Measurements from ENCODE around the gene PLA2G4F.

DNA sequence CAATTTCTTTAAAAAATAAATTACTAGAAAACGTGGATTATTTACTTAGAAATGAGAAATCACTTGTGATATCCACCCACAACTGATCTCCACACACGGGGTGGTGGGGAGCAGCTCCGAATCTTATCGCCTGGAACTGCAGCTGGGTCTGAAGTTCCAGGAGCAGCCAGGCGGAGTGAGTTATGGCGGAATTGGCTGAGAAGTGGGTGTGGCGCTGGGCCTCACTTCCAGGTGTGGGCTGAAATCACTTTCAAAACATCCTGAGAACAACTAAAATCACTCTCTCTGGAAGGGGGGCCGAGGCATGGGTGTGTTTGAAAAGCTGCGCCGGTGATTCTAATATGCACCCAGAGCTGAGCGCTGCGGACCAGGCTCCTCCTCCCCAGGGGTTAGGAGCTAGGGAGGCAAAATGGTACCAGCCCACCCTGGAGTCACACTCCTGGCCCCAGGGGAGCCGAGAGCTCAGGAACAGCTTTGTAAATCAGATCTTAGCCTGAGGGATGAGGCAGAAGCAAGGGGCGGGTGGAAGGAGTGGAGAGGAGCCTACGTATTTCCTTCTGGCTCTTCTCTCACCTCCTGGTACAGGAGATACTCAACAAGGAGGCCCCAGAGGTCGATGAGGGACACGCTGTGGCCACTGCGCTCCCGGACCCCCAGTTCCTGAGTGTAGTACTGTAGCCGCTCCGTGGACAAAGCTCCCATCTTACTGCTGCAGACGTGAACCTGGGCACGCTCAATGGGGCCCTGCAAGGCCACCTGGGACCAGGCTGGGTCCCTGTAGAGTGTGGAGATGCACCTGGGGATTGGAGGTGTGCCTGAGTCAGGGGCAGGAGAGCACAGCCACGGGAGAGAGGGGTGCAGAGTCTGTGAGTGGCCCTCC, 9.6 kb downstream of the PLA2G4F start:
- no peak for TF ChIP-seq CTCF (IDR thresholded peaks at IDR 0.05)
- no peak for TF ChIP-seq ZBTB33 (IDR thresholded peaks at IDR 0.05; ENCODE audit: borderline replicate concordance, low read depth)
- no peak for TF ChIP-seq POLR2AphosphoS5 (IDR thresholded peaks at IDR 0.05; ENCODE audit: low read depth, low read length)
- TF ChIP-seq MXI1 (IDR thresholded peaks at IDR 0.05; ENCODE audit: low read depth, low read length): no peak
- TF ChIP-seq FOXM1 (IDR thresholded peaks at IDR 0.05; ENCODE audit: low read depth): no peak
- TF ChIP-seq SMC3 (IDR thresholded peaks at IDR 0.05; ENCODE audit: low read depth, low read length): no peak
- TF ChIP-seq GABPA (IDR thresholded peaks at IDR 0.05; ENCODE audit: low read depth): no peak
- TF ChIP-seq RFX5 (IDR thresholded peaks at IDR 0.05; ENCODE audit: low read length): no peak
- no peak for TF ChIP-seq SIN3A (IDR thresholded peaks at IDR 0.05; ENCODE audit: borderline replicate concordance, low read depth, low read length)
- TF ChIP-seq JUND (IDR thresholded peaks at IDR 0.05): no peak
- no peak for TF ChIP-seq ELF1 (IDR thresholded peaks at IDR 0.05)
- TF ChIP-seq, protein P1, sequence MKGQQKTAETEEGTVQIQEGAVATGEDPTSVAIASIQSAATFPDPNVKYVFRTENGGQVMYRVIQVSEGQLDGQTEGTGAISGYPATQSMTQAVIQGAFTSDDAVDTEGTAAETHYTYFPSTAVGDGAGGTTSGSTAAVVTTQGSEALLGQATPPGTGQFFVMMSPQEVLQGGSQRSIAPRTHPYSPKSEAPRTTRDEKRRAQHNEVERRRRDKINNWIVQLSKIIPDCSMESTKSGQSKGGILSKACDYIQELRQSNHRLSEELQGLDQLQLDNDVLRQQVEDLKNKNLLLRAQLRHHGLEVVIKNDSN (IDR thresholded peaks at IDR 0.05; ENCODE audit: borderline replicate concordance, low read depth): no peak
- TF ChIP-seq YY1 (IDR thresholded peaks at IDR 0.05; ENCODE audit: low read depth): no peak
- TF ChIP-seq FOXJ3 (CRISPR knock-in tag; IDR thresholded peaks at IDR 0.05): no peak
